ENCODE measurements around the gene B4GALT4.
A peak's percentile ranks its signal among the peaks of the same experiment; 100 is the strongest.
"Not testable (repeated sequence)": the region's sequence is repeated elsewhere in the genome, so short reads cannot be mapped to it uniquely, and the experiment has no call there.

The B4GALT4 gene

GRCh38 chr3:119276680-119277079 lies 36.0 kb upstream of the B4GALT4 start:
- no peak for TF ChIP-seq TOX (CRISPR knock-in tag; IDR thresholded peaks at IDR 0.05; ENCODE audit: borderline replicate concordance)
- no peak for TF ChIP-seq ZNF565 (CRISPR knock-in tag; conservative IDR thresholded peaks at IDR 0.05; ENCODE audit: low read depth)
- no peak for TF ChIP-seq RARB (CRISPR knock-in tag; IDR thresholded peaks at IDR 0.05)
- TF ChIP-seq ARNTL (CRISPR knock-in tag; IDR thresholded peaks at IDR 0.05; ENCODE audit: borderline replicate concordance, low read depth), result no peak
- TF ChIP-seq ZNF70 (CRISPR knock-in tag; IDR thresholded peaks at IDR 0.05), result no peak
- ATAC-seq, result no peak

- not testable (repeated sequence) for ATAC-seq
Measured at GRCh38 chr3:119270212-119270611, 29.5 kb upstream of the B4GALT4 start.

- no peak for ATAC-seq
- TF ChIP-seq RARB (CRISPR knock-in tag; IDR thresholded peaks at IDR 0.05), result no peak
- no peak for TF ChIP-seq ISL1 (CRISPR knock-in tag; IDR thresholded peaks at IDR 0.05)
- no peak for TF ChIP-seq GLIS3 (CRISPR knock-in tag; IDR thresholded peaks at IDR 0.05)
- TF ChIP-seq ZFP30 (CRISPR knock-in tag; IDR thresholded peaks at IDR 0.05), result no peak
Measured at GRCh38 chr3:119261055-119261454, 20.4 kb upstream of the B4GALT4 start.

GRCh38 chr3:119259821-119260220 lies 19.1 kb upstream of the B4GALT4 start:
- TF ChIP-seq ZFP30 (CRISPR knock-in tag; IDR thresholded peaks at IDR 0.05) (no peak), CSRNP3 (CRISPR knock-in tag; IDR thresholded peaks at IDR 0.05) (no peak), TSHZ2 (CRISPR knock-in tag; IDR thresholded peaks at IDR 0.05) (no peak), ARNTL (CRISPR knock-in tag; IDR thresholded peaks at IDR 0.05; ENCODE audit: borderline replicate concordance, low read depth) (no peak), TOX (CRISPR knock-in tag; IDR thresholded peaks at IDR 0.05; ENCODE audit: borderline replicate concordance) (no peak), CSDC2 (CRISPR knock-in tag; IDR thresholded peaks at IDR 0.05) (no peak), TCF4 (CRISPR knock-in tag; IDR thresholded peaks at IDR 0.05; ENCODE audit: borderline replicate concordance) (no peak), ISL1 (CRISPR knock-in tag; IDR thresholded peaks at IDR 0.05) (no peak), ZNF70 (CRISPR knock-in tag; IDR thresholded peaks at IDR 0.05) (no peak), PPARA (CRISPR knock-in tag; IDR thresholded peaks at IDR 0.05; ENCODE audit: borderline replicate concordance) (no peak), PATZ1 (CRISPR knock-in tag; IDR thresholded peaks at IDR 0.05; ENCODE audit: borderline replicate concordance) (no peak), OSR1 (CRISPR knock-in tag; IDR thresholded peaks at IDR 0.05) (no peak)
- ATAC-seq, result no peak

- peak; percentile 54 for ATAC-seq
Measured at GRCh38 chr3:119258915-119259314, 18.2 kb upstream of the B4GALT4 start.

More at GRCh38 chr3:119258915-119259314, 18.2 kb upstream of the B4GALT4 start:
- TF ChIP-seq ARNTL (CRISPR knock-in tag; IDR thresholded peaks at IDR 0.05; ENCODE audit: borderline replicate concordance, low read depth) (no peak), ZFP30 (CRISPR knock-in tag; IDR thresholded peaks at IDR 0.05) (no peak), CSRNP3 (CRISPR knock-in tag; IDR thresholded peaks at IDR 0.05) (no peak), GLIS3 (CRISPR knock-in tag; IDR thresholded peaks at IDR 0.05) (no peak), RARB (CRISPR knock-in tag; IDR thresholded peaks at IDR 0.05) (no peak), ISL1 (CRISPR knock-in tag; IDR thresholded peaks at IDR 0.05) (no peak), ZC3H10 (CRISPR knock-in tag; IDR thresholded peaks at IDR 0.05) (no peak), ZFP3 (CRISPR knock-in tag; IDR thresholded peaks at IDR 0.05) (no peak), ZNF565 (CRISPR knock-in tag; conservative IDR thresholded peaks at IDR 0.05; ENCODE audit: low read depth) (no peak), OSR1 (CRISPR knock-in tag; IDR thresholded peaks at IDR 0.05) (no peak), PPARA (CRISPR knock-in tag; IDR thresholded peaks at IDR 0.05; ENCODE audit: borderline replicate concordance) (no peak), TCF4 (CRISPR knock-in tag; IDR thresholded peaks at IDR 0.05; ENCODE audit: borderline replicate concordance) (no peak), CREB5 (CRISPR knock-in tag; IDR thresholded peaks at IDR 0.05; ENCODE audit: low read depth) (no peak), CSDC2 (CRISPR knock-in tag; IDR thresholded peaks at IDR 0.05) (no peak), TSHZ2 (CRISPR knock-in tag; IDR thresholded peaks at IDR 0.05) (no peak), ZNF8 (CRISPR knock-in tag; IDR thresholded peaks at IDR 0.05) (no peak), BACH2 (CRISPR knock-in tag; IDR thresholded peaks at IDR 0.05; ENCODE audit: borderline replicate concordance) (no peak)
